ENCODE measurements around the gene UNC5C. TPM values are rescaled to one million over a fixed set of nuclear protein-coding genes. Genes with fewer than 3 reads are reported as not detected.

Gene UNC5C
- total RNA-seq, 2 donors from 2014 or later: 5.3 to 10.0 TPM

GRCh38 chr4:95263391-95263790, 285.4 kb downstream of the UNC5C start:
- ATAC-seq (ENCODE audit: insufficient number of reproducible peaks, low FRiP score, low read depth): no peak
- Histone ChIP-seq H3K4me3 (no peak overlapping the region), H3K4me1 (ENCODE audit: control insufficient read depth in 1 of 2, low read depth in 2 of 2) (peaks cover 1 to 4% of the 10 kb centered on the region in 2 donors), H3K27me3 (replicated peaks; ENCODE audit: insufficient read depth) (no peaks in the 10 kb centered on the region), H3K9me3 (no peaks in the 10 kb centered on the region), H3K36me3 (no peaks in the 10 kb centered on the region), H3K27ac (no peak overlapping the region)
- no peak for TF ChIP-seq CTCF (IDR thresholded peaks at IDR 0.05)
- DNase-seq (ENCODE audit: low spot score): no peak

GRCh38 chr4:95256108-95256835, 292.5 kb downstream of the UNC5C start:
- Histone ChIP-seq H3K27ac (no peak overlapping the region), H3K4me3 (no peak overlapping the region), H3K36me3 (no peaks in the 10 kb centered on the region), H3K4me1 (ENCODE audit: control insufficient read depth in 1 of 2, low read depth in 2 of 2) (peaks cover 0 to 6% of the 10 kb centered on the region in 2 donors), H3K9me3 (no peaks in the 10 kb centered on the region), H3K27me3 (replicated peaks; ENCODE audit: insufficient read depth) (no peaks in the 10 kb centered on the region)
- TF ChIP-seq CTCF (IDR thresholded peaks at IDR 0.05): no peak
- ATAC-seq (ENCODE audit: insufficient number of reproducible peaks, low FRiP score, low read depth): no peak
- no peak for DNase-seq (ENCODE audit: low spot score)

GRCh38 chr4:95255396-95256107, 293.2 kb downstream of the UNC5C start:
- Histone ChIP-seq H3K36me3 (no peaks in the 10 kb centered on the region), H3K4me3 (no peak overlapping the region), H3K27ac (no peak overlapping the region), H3K27me3 (replicated peaks; ENCODE audit: insufficient read depth) (no peaks in the 10 kb centered on the region), H3K9me3 (no peaks in the 10 kb centered on the region), H3K4me1 (ENCODE audit: control insufficient read depth in 1 of 2, low read depth in 2 of 2) (peaks cover 0 to 6% of the 10 kb centered on the region in 2 donors)
- no peak for TF ChIP-seq CTCF (IDR thresholded peaks at IDR 0.05)
- DNase-seq (ENCODE audit: low spot score): no peak
- ATAC-seq (ENCODE audit: insufficient number of reproducible peaks, low FRiP score, low read depth): no peak

- no peaks in the 10 kb centered on the region for H3K27me3 ChIP-seq (replicated peaks; ENCODE audit: insufficient read depth)
- H3K4me1 ChIP-seq (ENCODE audit: control insufficient read depth in 1 of 2, low read depth in 2 of 2): no peaks in the 10 kb centered on the region
- ATAC-seq (ENCODE audit: insufficient number of reproducible peaks, low FRiP score, low read depth): no peak
- no peak for TF ChIP-seq CTCF (IDR thresholded peaks at IDR 0.05)
- H3K9me3 ChIP-seq: no peaks in the 10 kb centered on the region
- no peaks in the 10 kb centered on the region for H3K36me3 ChIP-seq
- H3K27ac ChIP-seq: no peak overlapping the region
- DNase-seq (ENCODE audit: low spot score): no peak
- H3K4me3 ChIP-seq: no peak overlapping the region
These were observed 297.2 kb downstream of the UNC5C start for GRCh38 chr4:95251568-95251967.

- Histone ChIP-seq H3K4me1 (ENCODE audit: control insufficient read depth in 1 of 2, low read depth in 2 of 2) (no peaks in the 10 kb centered on the region), H3K27ac (no peak overlapping the region), H3K9me3 (no peaks in the 10 kb centered on the region), H3K27me3 (replicated peaks; ENCODE audit: insufficient read depth) (no peaks in the 10 kb centered on the region), H3K36me3 (no peaks in the 10 kb centered on the region), H3K4me3 (no peak overlapping the region)
- ATAC-seq (ENCODE audit: insufficient number of reproducible peaks, low FRiP score, low read depth): no peak
- DNase-seq (ENCODE audit: low spot score): no peak
- TF ChIP-seq CTCF (IDR thresholded peaks at IDR 0.05): no peak
These were observed 298.1 kb downstream of the UNC5C start for GRCh38 chr4:95250544-95251137.

Data from thoracic aorta (tissue), 2 donors.